Keratinocyte (primary cell): ENCODE measurements around the gene FAM20B. TPM values are rescaled to one million over a fixed set of nuclear protein-coding genes. Genes with fewer than 3 reads are reported as not detected.

Source experiments
- DNase-seq: peaks from one replicate; pipeline ENCODE4 v3.0.0-alpha.2; 2011; ENCODE audit warnings: low read depth, missing footprints, low spot score
- FAIRE-seq: peaks from 2 replicates; lab custom pipeline; 2011; peaks lifted over from hg19 to GRCh38; lab: Jason Lieb, UNC
- H2AFZ ChIP-seq: 2 replicates; pipeline ENCODE4 v1.6.0; 2012; ENCODE audit warnings: low read length, control low read depth, inconsistent platforms; ENCODE audit not compliant: control insufficient read depth
- H3K27ac ChIP-seq: 2 replicates; pipeline ENCODE4 v1.5.1; 2011; ENCODE audit warnings: low read length; ENCODE audit not compliant: control insufficient read depth, insufficient read depth
- H3K27me3 ChIP-seq: 3 replicates; pipeline ENCODE4 v1.6.0; 2011; ENCODE audit warnings: low read length; ENCODE audit not compliant: control insufficient read depth, insufficient read depth; ENCODE audit errors: extremely low read depth
- H3K36me3 ChIP-seq, 2 experiments: 2 replicates in 1 of 2; 3 replicates in 1 of 2; pipeline ENCODE4 v1.5.1; 2011; ENCODE audit warnings: low read length in 2 of 2, mild to moderate bottlenecking in 1 of 2; ENCODE audit not compliant: control insufficient read depth in 2 of 2, insufficient read depth in 2 of 2; ENCODE audit errors: extremely low read depth in 1 of 2
- H3K4me1 ChIP-seq: 3 replicates; pipeline ENCODE4 v1.5.1; 2011; ENCODE audit warnings: low read length; ENCODE audit not compliant: control insufficient read depth, insufficient read depth; ENCODE audit errors: extremely low read depth
- H3K4me2 ChIP-seq: 3 replicates; pipeline ENCODE4 v1.6.0; 2011; ENCODE audit warnings: low read depth, low read length; ENCODE audit not compliant: control insufficient read depth, insufficient read depth; ENCODE audit errors: extremely low read depth
- H3K4me3 ChIP-seq, 3 experiments: fragments of 200-600 bp in 1 of 3; sonication (generic) in 1 of 3; 2 replicates in 2 of 3; 3 replicates in 1 of 3; pipeline ENCODE4 v1.5.1; 2011 to 2016; ENCODE audit warnings: low read length in 3 of 3, mild to moderate bottlenecking in 3 of 3, control low read depth in 2 of 3, inconsistent platforms in 1 of 3, low read depth in 1 of 3, mixed read lengths in 1 of 3, mixed run types in 1 of 3, moderate library complexity in 1 of 3; ENCODE audit not compliant: control insufficient read depth in 2 of 3, insufficient read depth in 2 of 3; ENCODE audit errors: extremely low read depth in 1 of 3
- H3K79me2 ChIP-seq: 2 replicates; pipeline ENCODE4 v1.6.0; 2012; ENCODE audit warnings: low read length; ENCODE audit not compliant: control insufficient read depth, insufficient read depth
- H3K9ac ChIP-seq: 3 replicates; pipeline ENCODE4 v1.6.0; 2011; ENCODE audit warnings: low read length; ENCODE audit not compliant: control insufficient read depth, insufficient read depth; ENCODE audit errors: extremely low read depth
- H3K9me1 ChIP-seq: 3 replicates; pipeline ENCODE4 v1.6.0; 2011; ENCODE audit warnings: low read length; ENCODE audit not compliant: control insufficient read depth, insufficient read depth; ENCODE audit errors: extremely low read depth
- H3K9me3 ChIP-seq: 2 replicates; pipeline ENCODE4 v1.5.1; 2012; ENCODE audit warnings: low read depth, low read length; ENCODE audit not compliant: control insufficient read depth
- H4K20me1 ChIP-seq: 3 replicates; pipeline ENCODE4 v1.6.0; 2011; ENCODE audit warnings: low read length; ENCODE audit not compliant: control insufficient read depth, insufficient read depth; ENCODE audit errors: extremely low read depth
- CTCF ChIP-seq, 3 experiments: IDR thresholded peaks in 1 of 3; conservative IDR thresholded peaks in 1 of 3; optimal IDR thresholded peaks in 1 of 3; 2 replicates in 2 of 3; 3 replicates in 1 of 3; pipeline versions ENCODE3 to v1.5.1; 2011; ENCODE audit warnings: low read length in 3 of 3, mild to moderate bottlenecking in 3 of 3, moderate library complexity in 2 of 3, control low read depth in 1 of 3, inconsistent platforms in 1 of 3; ENCODE audit not compliant: insufficient read depth in 2 of 3; ENCODE audit errors: extremely low read depth in 1 of 3
- EZH2 ChIP-seq: IDR thresholded peaks from one replicate; pipeline ENCODE4 v1.6.1; 2012; ENCODE audit warnings: inconsistent platforms, mild to moderate bottlenecking, low read length, moderate library complexity
- dilution Hi-C: fragments of 300-500 bp; cut with MboI; formaldehyde crosslinking; loops from one replicate; pipeline ENCODE4 v1.7.0; 2020; ENCODE audit warnings: low sequenced_read_pairs; ENCODE audit not compliant: extremely low pct_ligation_motif_present
- polyA plus RNA-seq, 5 experiments: library from polyadenylated mRNA; depleted of rRNA in 3 of 5; stranded (reverse) in 3 of 5; stranded (forward) in 1 of 5; unstranded in 1 of 5; fragments of >200 nt; gene quantifications; 1 replicate in 1 of 5; 2 replicates in 3 of 5; 3 replicates in 1 of 5; pipeline versions ENCODE4 v1.2.1 to v1.2.3, GENCODE V29; 2011 to 2012; ENCODE audit warnings: missing spikeins in 2 of 5, low read depth in 1 of 5, low replicate concordance in 1 of 5

The FAM20B gene
- polyA plus RNA-seq, 1 donor (not counting 4 experiments of a cell fraction or from before 2014, with no cell fraction given) = 20.1 TPM

GRCh38 chr1:179023946-179024650, 1.6 kb upstream of the FAM20B start:
- Histone ChIP-seq H3K9ac (no peak overlapping the region), H3K4me3 (no peak overlapping the region), H3K79me2 (peaks cover 19% of the 10 kb centered on the region), H3K27ac (no peak overlapping the region), H3K9me3 (no peaks in the 10 kb centered on the region), H3K9me1 (no peaks in the 10 kb centered on the region), H4K20me1 (no peaks in the 10 kb centered on the region), H3K4me2 (no peak overlapping the region), H2AFZ (no peak overlapping the region), H3K4me1 (peaks cover 7% of the 10 kb centered on the region), H3K36me3 (no peaks in the 10 kb centered on the region), H3K27me3 (no peaks in the 10 kb centered on the region)
- TF ChIP-seq EZH2 = no peak
- no peak for TF ChIP-seq CTCF (optimal IDR thresholded peaks at IDR 0.05 in 1 of 3, IDR thresholded peaks at IDR 0.05 in 1 of 3, conservative IDR thresholded peaks at IDR 0.05 in 1 of 3; ENCODE audit: extremely low read depth in 1 of 3, insufficient read depth in 2 of 3, low read length in 3 of 3)
- dilution Hi-C loops = no loop called here
- FAIRE-seq (no peak), DNase-seq (no peak)

- peak overlapping the region; percentile 58 for H2AFZ ChIP-seq
- DNase-seq (no peak), FAIRE-seq (no peak)
- H3K9ac ChIP-seq = peak overlapping the region; percentile 86
- dilution Hi-C loops = no loop called here
- peak overlapping the region; percentile 82 for H3K4me2 ChIP-seq
- peak overlapping the region; percentile 65 to 86 (median 86) for H3K4me3 ChIP-seq
- H3K27ac ChIP-seq = peak overlapping the region; percentile 72
- no peak for TF ChIP-seq CTCF (optimal IDR thresholded peaks at IDR 0.05 in 1 of 3, IDR thresholded peaks at IDR 0.05 in 1 of 3, conservative IDR thresholded peaks at IDR 0.05 in 1 of 3; ENCODE audit: extremely low read depth in 1 of 3, insufficient read depth in 2 of 3, low read length in 3 of 3)
- no peak for TF ChIP-seq EZH2
- peaks cover 19% of the 10 kb centered on the region for H3K4me1 ChIP-seq
- H3K27me3 ChIP-seq = no peaks in the 10 kb centered on the region
- no peaks in the 10 kb centered on the region for H3K9me1 ChIP-seq
- no peaks in the 10 kb centered on the region for H3K36me3 ChIP-seq
- no peaks in the 10 kb centered on the region for H3K9me3 ChIP-seq
- H3K79me2 ChIP-seq = peaks cover 39% of the 10 kb centered on the region
- no peaks in the 10 kb centered on the region for H4K20me1 ChIP-seq
These were observed 500 bp downstream of the FAM20B start for GRCh38 chr1:179025975-179026812.
